DMS 273 (cell line): ENCODE results near the gene EXOSC7.
A peak's percentile ranks its signal among the peaks of the same experiment; 100 is the strongest.

Source experiments
- DNase-seq: peaks from one replicate; lab custom pipeline; 2025; ENCODE audit not compliant: unreplicated experiment; lab: John Stamatoyannopoulos, UW

The EXOSC7 gene

GRCh38 chr3:45021524-45022297 lies 45.7 kb downstream of the EXOSC7 start:
- DNase-seq: peak; percentile 31

- DNase-seq: no peak
Observed at GRCh38 chr3:45023675-45024074, 47.6 kb downstream of the EXOSC7 start.

- no peak for DNase-seq
Observed at GRCh38 chr3:45024542-45025255, 48.7 kb downstream of the EXOSC7 start.

GRCh38 chr3:45026038-45026437 lies 50.0 kb downstream of the EXOSC7 start, which contains the start of gene CLEC3B:
TSS of gene CLEC3B (plus strand) at chr3:45026303. CDS start at chr3:45026363, 60 bp downstream.
- no peak for DNase-seq

GRCh38 chr3:45026957-45027356 lies 50.9 kb downstream of the EXOSC7 start:
- DNase-seq: no peak

GRCh38 chr3:45027441-45027840 lies 51.4 kb downstream of the EXOSC7 start:
- no peak for DNase-seq

GRCh38 chr3:45029216-45029615 lies 53.2 kb downstream of the EXOSC7 start:
- no peak for DNase-seq

GRCh38 chr3:45029661-45030060 lies 53.6 kb downstream of the EXOSC7 start:
- no peak for DNase-seq

GRCh38 chr3:45031531-45031930 lies 55.5 kb downstream of the EXOSC7 start:
- DNase-seq: no peak

GRCh38 chr3:45032113-45032512 lies 56.1 kb downstream of the EXOSC7 start:
- no peak for DNase-seq

GRCh38 chr3:45033791-45034190 lies 57.7 kb downstream of the EXOSC7 start:
- no peak for DNase-seq

- DNase-seq: no peak
Observed at GRCh38 chr3:45034612-45035252, 58.7 kb downstream of the EXOSC7 start.

GRCh38 chr3:45035441-45036301 lies 59.6 kb downstream of the EXOSC7 start:
- DNase-seq: peak; percentile 61

GRCh38 chr3:45037720-45038455 lies 61.8 kb downstream of the EXOSC7 start:
- peak; percentile 93 for DNase-seq

- DNase-seq: no peak
Observed at GRCh38 chr3:45041666-45042065, 65.6 kb downstream of the EXOSC7 start.

GRCh38 chr3:45042162-45042561 lies 66.1 kb downstream of the EXOSC7 start:
- no peak for DNase-seq

GRCh38 chr3:45043728-45044299 lies 67.8 kb downstream of the EXOSC7 start:
- DNase-seq: no peak

- no peak for DNase-seq
Observed at GRCh38 chr3:45048244-45048643, 72.2 kb downstream of the EXOSC7 start.

- DNase-seq: no peak
Observed at GRCh38 chr3:45049807-45050206, 73.8 kb downstream of the EXOSC7 start.

- no peak for DNase-seq
Observed at GRCh38 chr3:45051685-45052084, 75.6 kb downstream of the EXOSC7 start.
